Thymus (tissue), 11 donors: ENCODE results near the gene DSCAM. TPM values are rescaled to one million over a fixed set of nuclear protein-coding genes. Genes with fewer than 3 reads are reported as not detected.

ENCODE experiments used
- DNase-seq, 9 donors: peaks; one replicate each; pipeline ENCODE4 v3.0.0-alpha.2; 2013; ENCODE audit warnings: low spot score in 9 of 9, low read depth in 6 of 9, missing footprints in 1 of 9
- H3K27ac ChIP-seq, 2 donors: one replicate each; pipeline ENCODE4 v1.5.1; 2013; ENCODE audit warnings: control low read depth in 1 of 2, low read depth in 1 of 2, low read length in 1 of 2, mild to moderate bottlenecking in 1 of 2, moderate library complexity in 1 of 2
- H3K27me3 ChIP-seq, 2 donors: one replicate each; pipeline ENCODE4 v1.5.1; 2013; ENCODE audit warnings: low read length in 1 of 2; ENCODE audit not compliant: control insufficient read depth in 2 of 2, insufficient read depth in 1 of 2
- H3K36me3 ChIP-seq, 2 donors: one replicate each; pipeline ENCODE4 v1.5.1; 2013; ENCODE audit warnings: low read length in 1 of 2, mild to moderate bottlenecking in 1 of 2, moderate library complexity in 1 of 2; ENCODE audit not compliant: control insufficient read depth in 2 of 2, insufficient read depth in 2 of 2
- H3K4me1 ChIP-seq, 2 donors: one replicate each; pipeline ENCODE4 v1.5.1; 2013; ENCODE audit warnings: low read length in 2 of 2; ENCODE audit not compliant: control insufficient read depth in 2 of 2, insufficient read depth in 2 of 2
- H3K4me3 ChIP-seq, 2 donors: one replicate each; pipeline ENCODE4 v1.5.1; 2013; ENCODE audit warnings: low read length in 2 of 2, control low read depth in 1 of 2, mild to moderate bottlenecking in 1 of 2
- H3K9me3 ChIP-seq, 2 donors: one replicate each; pipeline ENCODE4 v1.5.1; 2013; ENCODE audit warnings: low read length in 1 of 2, mild to moderate bottlenecking in 1 of 2; ENCODE audit not compliant: control insufficient read depth in 2 of 2, insufficient read depth in 1 of 2
- WGBS: extraction: QIAGEN DNeasy Blood & Tissue Kit; methylation state at CpG from one replicate; pipeline ENCODE4 v1.1.7; 2013; 5-methylcytosine and 5-hydroxymethylcytosine counted together
- polyA plus RNA-seq: library from polyadenylated mRNA; stranded (reverse); fragments of 200-250 nt; gene quantifications from one replicate; pipeline ENCODE4 v1.2.3, GENCODE V29; 2013
- total RNA-seq: library from RNA; stranded (reverse); fragments of 120-200 nt; gene quantifications from one replicate; pipeline ENCODE4 v1.2.4, GENCODE V29; 2013
- donor health status: healthy.

The DSCAM gene
- total and polyA plus RNA-seq, 2 donors, result 0.02 to 0.05 TPM

GRCh38 chr21:40166291-40166843 lies 680.6 kb downstream of the DSCAM start:
- H3K27me3 ChIP-seq, result no peaks in the 10 kb centered on the region
- no peak for DNase-seq
- no peaks in the 10 kb centered on the region for H3K4me1 ChIP-seq
- no peak overlapping the region for H3K4me3 ChIP-seq
- 92% methylated on average over 6 of the region's 6 CpGs for WGBS
- no peaks in the 10 kb centered on the region for H3K36me3 ChIP-seq
- no peak overlapping the region for H3K27ac ChIP-seq
- H3K9me3 ChIP-seq, result peaks cover 0 to 3% of the 10 kb centered on the region in 2 donors

DNA sequence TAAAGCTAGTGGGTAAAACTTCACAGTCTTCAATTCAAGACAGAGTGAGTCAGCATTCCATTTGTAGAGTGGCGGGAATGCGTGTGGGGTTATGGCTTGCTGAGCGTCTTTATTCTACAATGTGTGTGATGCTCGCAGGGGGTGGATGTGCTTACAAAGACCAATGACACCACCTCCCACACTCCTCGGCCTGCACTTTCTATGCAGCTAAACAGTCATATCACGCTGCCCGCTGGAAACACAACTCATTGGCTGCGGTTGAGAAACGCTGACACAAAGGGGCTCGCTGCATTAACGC lies 681.2 kb downstream of the DSCAM start:
- no peak for DNase-seq
- WGBS, result 94% methylated on average over 11 of the region's 11 CpGs
- H3K27ac ChIP-seq, result no peak overlapping the region
- peaks cover 0 to 3% of the 10 kb centered on the region in 2 donors for H3K9me3 ChIP-seq
- H3K4me3 ChIP-seq, result no peak overlapping the region
- no peaks in the 10 kb centered on the region for H3K27me3 ChIP-seq
- H3K36me3 ChIP-seq, result no peaks in the 10 kb centered on the region
- H3K4me1 ChIP-seq, result no peaks in the 10 kb centered on the region

GRCh38 chr21:40164905-40165772 lies 681.8 kb downstream of the DSCAM start:
- Histone ChIP-seq H3K36me3 (no peaks in the 10 kb centered on the region), H3K4me3 (no peak overlapping the region), H3K9me3 (peaks cover 0 to 3% of the 10 kb centered on the region in 2 donors), H3K4me1 (no peaks in the 10 kb centered on the region), H3K27me3 (no peaks in the 10 kb centered on the region), H3K27ac (no peak overlapping the region)
- 84% methylated on average over 10 of the region's 10 CpGs for WGBS
- DNase-seq, result no peak

DNA sequence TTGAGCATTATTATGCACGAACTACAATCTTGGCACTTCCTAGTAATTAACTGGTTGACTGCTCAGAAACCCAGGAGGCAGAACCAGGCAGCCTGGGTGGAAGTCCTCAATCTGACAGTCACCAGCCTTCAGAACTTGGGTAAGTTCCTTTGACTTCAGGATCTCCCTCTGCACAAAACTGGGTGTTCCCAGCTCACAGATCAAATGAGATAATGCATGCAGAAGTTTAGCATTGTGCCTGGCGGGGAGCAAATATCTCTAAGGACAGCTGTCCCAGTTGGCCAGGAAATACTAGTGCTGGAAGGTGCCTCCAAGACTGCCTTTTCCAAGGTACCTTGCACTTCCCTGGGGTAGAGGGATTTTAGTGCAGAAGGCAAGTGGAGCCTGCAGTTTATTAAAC lies 684.9 kb downstream of the DSCAM start:
- H3K9me3 ChIP-seq, result peaks cover 0 to under 1% of the 10 kb centered on the region in 2 donors
- no peaks in the 10 kb centered on the region for H3K27me3 ChIP-seq
- H3K4me1 ChIP-seq, result no peaks in the 10 kb centered on the region
- DNase-seq, result no peak
- no peak overlapping the region for H3K27ac ChIP-seq
- H3K4me3 ChIP-seq, result no peak overlapping the region
- WGBS, result 73% methylated on average over 2 of the region's 2 CpGs
- H3K36me3 ChIP-seq, result no peaks in the 10 kb centered on the region

DNA sequence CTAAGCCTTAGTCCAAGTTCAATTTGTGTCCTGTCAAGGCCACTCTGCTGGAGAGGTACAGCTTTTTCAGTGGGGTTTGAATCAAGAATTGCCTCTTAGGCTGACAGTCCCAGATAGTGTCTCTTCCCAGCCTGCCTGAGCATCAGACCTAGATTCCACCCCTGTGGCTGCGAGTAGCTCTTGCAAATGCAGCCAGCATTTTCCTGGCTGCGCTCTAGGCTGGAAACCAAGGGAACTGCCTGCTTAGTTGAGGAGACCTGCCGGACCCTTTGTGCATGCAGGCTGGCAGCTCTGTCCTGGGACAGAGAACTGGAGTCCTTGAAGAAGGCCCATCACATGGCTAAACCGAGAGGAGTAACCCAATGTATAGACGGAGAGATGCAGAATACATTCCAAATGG lies 686.0 kb downstream of the DSCAM start:
- Histone ChIP-seq H3K36me3 (no peaks in the 10 kb centered on the region), H3K27me3 (no peaks in the 10 kb centered on the region), H3K4me1 (no peaks in the 10 kb centered on the region), H3K4me3 (no peak overlapping the region), H3K27ac (no peak overlapping the region), H3K9me3 (no peaks in the 10 kb centered on the region)
- no peak for DNase-seq
- 90% methylated on average over 5 of the region's 5 CpGs for WGBS

GRCh38 chr21:40158366-40158765 lies 688.6 kb downstream of the DSCAM start:
- H3K27ac ChIP-seq, result no peak overlapping the region
- no peak for DNase-seq
- H3K4me1 ChIP-seq, result no peaks in the 10 kb centered on the region
- WGBS, result 92% methylated on average over 3 of the region's 3 CpGs
- H3K4me3 ChIP-seq, result no peak overlapping the region
- no peaks in the 10 kb centered on the region for H3K9me3 ChIP-seq
- no peaks in the 10 kb centered on the region for H3K36me3 ChIP-seq
- H3K27me3 ChIP-seq, result no peaks in the 10 kb centered on the region

DNA sequence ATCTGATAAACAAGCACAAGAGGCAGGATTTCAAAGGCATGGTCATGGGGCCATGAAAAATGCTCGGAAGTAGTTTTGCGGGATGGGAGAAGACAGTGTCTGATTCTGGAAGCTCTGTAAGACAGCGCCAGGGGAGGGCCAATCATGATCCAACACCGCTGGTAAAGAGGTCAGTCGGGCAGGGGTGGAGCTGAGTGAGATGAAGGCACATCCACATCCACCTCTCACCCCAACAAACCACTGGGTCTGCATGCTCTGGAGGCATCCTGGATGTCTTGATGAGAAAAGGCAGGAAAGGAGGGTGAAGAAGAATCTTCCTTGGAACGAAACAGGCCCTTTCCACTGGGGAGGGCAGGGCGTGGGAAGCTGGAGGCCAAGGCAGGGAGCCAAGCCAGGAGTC lies 691.4 kb downstream of the DSCAM start:
- Histone ChIP-seq H3K9me3 (no peaks in the 10 kb centered on the region), H3K4me3 (no peak overlapping the region), H3K36me3 (no peaks in the 10 kb centered on the region), H3K27me3 (no peaks in the 10 kb centered on the region), H3K27ac (no peak overlapping the region), H3K4me1 (no peaks in the 10 kb centered on the region)
- 89% methylated on average over 7 of the region's 7 CpGs for WGBS
- no peak for DNase-seq

DNA sequence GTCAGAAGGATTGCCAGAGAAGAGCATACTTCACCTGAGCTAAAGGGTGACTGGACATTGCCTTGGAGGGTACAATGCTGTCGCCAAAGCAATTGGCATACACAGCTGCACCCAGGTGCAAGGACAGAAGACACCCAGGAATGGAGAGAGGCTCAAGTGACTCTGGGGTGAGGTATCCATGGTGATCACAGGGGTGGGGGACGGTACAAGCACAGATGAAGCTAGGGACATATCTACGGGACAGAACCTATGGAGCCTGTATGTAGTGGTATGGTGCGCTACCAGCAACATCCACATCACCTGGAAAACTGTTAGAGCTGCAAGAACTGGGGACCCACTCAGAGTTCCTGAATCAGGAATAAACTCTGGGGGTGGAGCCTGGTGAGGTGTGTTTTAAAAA lies 693.6 kb downstream of the DSCAM start:
- H3K27ac ChIP-seq, result no peak overlapping the region
- no peaks in the 10 kb centered on the region for H3K36me3 ChIP-seq
- H3K4me3 ChIP-seq, result no peak overlapping the region
- WGBS, result 96% methylated on average over 4 of the region's 4 CpGs
- no peaks in the 10 kb centered on the region for H3K27me3 ChIP-seq
- H3K9me3 ChIP-seq, result no peaks in the 10 kb centered on the region
- DNase-seq, result no peak
- H3K4me1 ChIP-seq, result no peaks in the 10 kb centered on the region

- H3K4me1 ChIP-seq, result no peaks in the 10 kb centered on the region
- WGBS, result 89% methylated on average over 5 of the region's 5 CpGs
- no peak overlapping the region for H3K27ac ChIP-seq
- no peak for DNase-seq
- H3K4me3 ChIP-seq, result no peak overlapping the region
- H3K36me3 ChIP-seq, result no peaks in the 10 kb centered on the region
- no peaks in the 10 kb centered on the region for H3K9me3 ChIP-seq
- no peaks in the 10 kb centered on the region for H3K27me3 ChIP-seq
These were observed 694.5 kb downstream of the DSCAM start for GRCh38 chr21:40152476-40152875.
